H7 (cell line): ENCODE measurements around the gene TMEM176A. TPM values are rescaled to one million over a fixed set of nuclear protein-coding genes. Genes with fewer than 3 reads are reported as not detected.
A peak's percentile ranks its signal among the peaks of the same experiment; 100 is the strongest.

Experiments used
- DNase-seq: peaks from one replicate; pipeline ENCODE4 v3.0.0; 2012
- H3K27me3 ChIP-seq: 2 replicates; pipeline ENCODE4 v1.6.0; 2011; ENCODE audit warnings: mild to moderate bottlenecking, low read length; ENCODE audit not compliant: control insufficient read depth, insufficient read depth
- H3K36me3 ChIP-seq: replicated peaks from 2 replicates; pipeline ENCODE4 v1.5.1; 2011; ENCODE audit warnings: low read length; ENCODE audit not compliant: control insufficient read depth, insufficient read depth
- H3K4me3 ChIP-seq: 2 replicates; pipeline ENCODE4 v1.5.1; 2011; ENCODE audit warnings: low read depth, mild to moderate bottlenecking, control low read depth, low read length, moderate library complexity; ENCODE audit not compliant: insufficient read depth
- total RNA-seq: library from RNA; depleted of rRNA; stranded (reverse); fragments of >200 nt; shearing (Covaris generic); gene quantifications from 2 replicates; pipeline ENCODE4 v1.2.3, GENCODE V29; 2014

TMEM176A gene
- total RNA-seq, 1 experiment from 2014 or later = not detected

GRCh38 chr7:150845421-150845861 is 44.9 kb downstream of the TMEM176A start:
- DNase-seq = no peak
- no peaks in the 10 kb centered on the region; the same call in 1 of the 2 replicates for H3K27me3 ChIP-seq
- no peak overlapping the region for H3K4me3 ChIP-seq

DNA sequence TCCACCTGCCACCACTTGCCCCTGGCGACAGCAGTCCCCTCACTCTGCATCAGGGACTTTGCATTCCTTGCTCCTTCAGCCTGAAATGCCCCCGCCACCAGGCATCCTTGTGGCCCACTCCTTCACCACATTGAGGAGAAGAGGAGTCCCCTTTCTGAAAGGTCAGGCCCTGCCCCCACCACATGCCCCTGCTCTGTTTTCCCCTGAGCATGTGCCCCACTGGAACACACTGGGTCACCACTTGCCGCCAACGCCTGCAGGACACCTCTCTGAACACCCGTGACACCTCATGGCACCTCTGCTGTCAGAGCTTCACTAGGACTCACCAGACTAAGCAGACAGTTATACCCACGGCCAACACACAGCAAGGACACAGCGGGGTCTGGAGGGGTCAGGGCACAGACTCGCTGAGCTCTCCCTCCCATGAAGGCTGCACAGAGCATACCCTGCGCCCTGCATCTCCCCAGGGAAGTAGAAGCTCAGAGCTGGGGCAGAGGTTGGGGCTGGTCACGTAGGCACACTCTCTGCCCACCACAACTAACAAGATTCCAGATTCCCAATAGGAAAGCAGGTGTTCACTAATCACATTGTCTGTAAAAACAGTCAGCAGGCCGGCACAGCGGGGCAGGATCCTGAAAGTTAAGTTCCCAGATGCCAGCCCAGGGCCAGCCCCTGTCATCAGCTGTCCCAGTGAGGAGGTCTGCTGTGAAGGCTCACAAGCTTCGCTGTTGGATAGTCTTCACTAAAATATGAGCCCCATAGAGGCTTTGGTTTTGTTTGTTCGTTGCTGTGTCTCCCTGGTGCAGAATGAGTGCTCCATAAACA is 45.9 kb downstream of the TMEM176A start:
- no peak for DNase-seq
- H3K36me3 ChIP-seq = no peaks in the 10 kb centered on the region
- H3K4me3 ChIP-seq = no peak overlapping the region
- H3K27me3 ChIP-seq = no peaks in the 10 kb centered on the region; the same call in 1 of the 2 replicates

More at GRCh38 chr7:150845421-150845861, 44.9 kb downstream of the TMEM176A start:
- no peaks in the 10 kb centered on the region for H3K36me3 ChIP-seq

DNA sequence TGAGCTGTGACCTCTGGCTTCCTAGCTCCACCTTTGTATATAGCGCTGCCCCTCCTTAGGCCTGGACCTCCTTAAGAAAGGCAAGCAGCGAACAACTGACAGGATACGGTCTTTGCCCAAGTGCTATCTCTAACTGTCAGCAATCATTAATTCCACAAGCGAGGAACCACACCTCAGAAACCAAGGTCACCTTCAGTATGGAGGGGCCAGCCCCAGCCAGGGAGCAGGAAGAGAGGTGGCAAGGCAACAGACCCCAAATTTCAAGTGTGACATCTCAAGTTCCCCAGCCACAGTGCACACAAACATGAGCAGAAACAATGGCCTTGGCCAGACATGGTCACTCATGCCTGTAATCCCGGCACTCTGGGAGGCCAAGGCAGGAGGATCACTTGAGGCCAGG is 47.0 kb downstream of the TMEM176A start:
- H3K27me3 ChIP-seq = no peaks in the 10 kb centered on the region; the same call in 1 of the 2 replicates

DNA sequence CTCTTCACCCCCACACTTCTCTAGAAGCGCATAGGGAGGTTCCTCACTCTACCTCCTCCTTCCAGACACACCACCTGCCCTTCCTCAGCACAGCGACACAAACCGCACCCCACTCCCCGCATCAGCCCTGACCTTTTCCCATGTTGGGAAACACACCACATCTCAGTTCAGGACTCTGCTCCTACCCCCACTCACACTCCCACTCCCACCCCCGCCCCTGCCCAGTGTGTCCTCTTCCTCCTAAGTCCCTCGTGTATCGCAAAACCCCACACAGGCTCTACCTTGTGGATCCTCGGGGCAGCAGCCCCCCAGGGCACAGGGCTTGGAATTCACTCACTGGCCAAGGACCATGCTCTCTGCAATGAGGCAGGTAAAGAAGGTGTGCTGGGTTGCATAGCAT is 47.5 kb downstream of the TMEM176A start:
- H3K4me3 ChIP-seq = no peak overlapping the region
- DNase-seq = no peak
- H3K36me3 ChIP-seq = no peaks in the 10 kb centered on the region
- no peaks in the 10 kb centered on the region; the same call in 1 of the 2 replicates for H3K27me3 ChIP-seq

More for the DNA sequence above, 47.0 kb downstream of the TMEM176A start:
- H3K4me3 ChIP-seq = no peak overlapping the region
- no peaks in the 10 kb centered on the region for H3K36me3 ChIP-seq
- DNase-seq = no peak

DNA sequence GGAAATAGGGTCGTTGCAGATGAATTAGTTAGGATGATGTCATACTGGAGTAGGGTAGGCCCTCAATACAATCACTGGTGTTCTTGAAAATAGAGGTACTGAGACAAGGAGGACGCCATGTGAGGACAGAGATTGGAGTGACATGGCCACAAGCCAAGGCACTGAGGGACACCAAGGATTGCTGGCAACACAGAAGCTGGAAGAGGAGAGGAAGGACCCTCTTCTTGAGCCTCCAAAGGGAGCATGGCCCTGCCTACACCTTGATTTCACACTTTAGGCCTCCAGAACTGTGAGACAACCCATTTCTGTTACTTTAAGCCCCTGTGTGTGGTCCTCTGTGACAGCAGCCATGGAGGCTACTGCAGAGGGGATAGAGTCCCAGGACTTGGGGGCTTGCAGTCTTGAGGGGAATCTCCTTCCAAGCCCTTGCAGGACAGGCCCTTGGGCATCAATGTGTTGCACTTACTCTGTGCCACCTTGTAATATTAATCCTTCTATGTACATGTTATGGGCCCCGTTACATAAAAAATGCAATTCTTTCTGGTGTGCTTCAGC is 48.1 kb downstream of the TMEM176A start:
- Histone ChIP-seq H3K36me3 (no peaks in the 10 kb centered on the region), H3K27me3 (no peaks in the 10 kb centered on the region; the same call in 1 of the 2 replicates), H3K4me3 (no peak overlapping the region)
- DNase-seq = no peak

DNA sequence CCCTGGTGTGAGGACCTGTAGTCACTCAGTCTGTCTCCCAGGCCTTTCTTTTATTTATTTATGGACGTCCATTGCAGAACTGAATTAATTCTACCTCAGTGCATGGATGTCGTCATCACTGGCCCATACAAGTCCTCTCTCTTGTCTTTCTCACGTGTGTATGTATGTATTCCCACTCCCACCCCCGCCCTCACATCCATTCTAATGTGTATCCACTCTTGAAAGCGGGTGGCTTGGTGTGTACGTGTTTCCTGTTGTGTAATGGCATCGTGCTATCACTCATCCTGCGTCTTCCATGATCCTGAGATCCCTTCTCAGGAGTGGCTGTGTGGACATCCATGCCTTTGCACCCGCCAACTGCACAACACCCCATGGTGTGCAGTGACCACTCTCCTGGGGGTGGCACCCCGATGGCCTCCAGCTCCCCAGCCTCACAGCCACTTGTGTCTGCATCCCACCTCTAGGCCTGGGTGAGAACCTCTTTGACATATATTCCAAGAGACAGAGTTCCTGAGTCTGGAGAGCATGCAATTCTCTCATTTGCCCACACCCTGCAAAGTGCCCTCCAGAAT is 48.7 kb downstream of the TMEM176A start:
- no peak for DNase-seq
- Histone ChIP-seq H3K4me3 (no peak overlapping the region), H3K27me3 (no peaks in the 10 kb centered on the region; the same call in 1 of the 2 replicates), H3K36me3 (no peaks in the 10 kb centered on the region)

- no peaks in the 10 kb centered on the region; the same call in 1 of the 2 replicates for H3K27me3 ChIP-seq
- H3K4me3 ChIP-seq = no peak overlapping the region
- H3K36me3 ChIP-seq = no peaks in the 10 kb centered on the region
- no peak for DNase-seq
Observed at GRCh38 chr7:150850273-150850672, 49.7 kb downstream of the TMEM176A start.

DNA sequence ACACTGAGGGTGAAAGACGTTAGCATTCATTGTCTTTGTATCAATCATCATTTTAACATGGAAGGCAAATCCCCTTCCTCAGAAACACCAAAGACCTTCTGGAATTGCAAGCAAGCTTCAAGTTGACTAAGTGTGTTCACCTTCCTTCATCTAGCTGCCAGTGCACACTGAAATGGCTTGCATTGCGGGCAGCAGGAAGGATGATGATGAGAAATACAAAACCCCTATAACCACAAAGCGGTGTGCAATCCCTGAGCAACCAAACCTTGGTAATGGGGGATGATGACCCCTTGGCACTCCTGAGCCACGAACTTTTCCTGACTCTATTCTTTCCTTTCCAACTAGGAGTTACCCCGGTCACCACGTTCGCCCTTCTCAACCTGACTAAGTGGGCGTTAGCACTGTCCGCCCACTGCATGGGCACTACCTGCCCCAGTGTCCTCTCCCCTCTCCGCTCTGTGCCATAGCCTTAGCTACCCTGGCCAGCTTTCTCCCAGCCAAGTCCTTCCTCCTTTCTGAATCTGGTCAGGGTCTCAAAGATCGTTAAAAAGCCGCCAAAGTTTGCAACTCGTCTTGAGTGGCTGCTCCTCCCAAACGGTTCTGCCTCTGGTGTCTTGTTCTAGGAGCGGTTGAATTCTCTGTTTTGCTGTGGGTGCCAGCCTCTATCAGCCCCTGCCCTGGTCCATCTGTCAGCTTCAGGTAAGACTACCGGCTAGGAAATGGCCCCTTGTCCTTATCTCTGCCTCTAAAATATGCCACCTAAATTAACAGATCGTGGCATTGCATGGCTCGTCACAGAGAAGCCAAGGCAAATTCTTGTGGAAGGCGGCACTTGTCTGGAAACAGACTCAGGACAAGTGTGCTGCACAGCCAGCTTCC is 51.2 kb downstream of the TMEM176A start:
- no peak overlapping the region for H3K4me3 ChIP-seq
- H3K36me3 ChIP-seq = no peaks in the 10 kb centered on the region
- no peak for DNase-seq
- no peaks in the 10 kb centered on the region; the same call in 1 of the 2 replicates for H3K27me3 ChIP-seq

GRCh38 chr7:150852371-150852905 is 51.9 kb downstream of the TMEM176A start, which contains the start of gene AOC1:
Gene AOC1, plus strand, starts transcription at chr7:150852517. Its CDS starts 3,954 bp downstream, at chr7:150856471.
- no peaks in the 10 kb centered on the region; the same call in 1 of the 2 replicates for H3K27me3 ChIP-seq
- no peak within 1 kb of the TSS for H3K4me3 ChIP-seq
- peak; percentile 66 for DNase-seq
- no peaks in the 10 kb centered on the region for H3K36me3 ChIP-seq

DNA sequence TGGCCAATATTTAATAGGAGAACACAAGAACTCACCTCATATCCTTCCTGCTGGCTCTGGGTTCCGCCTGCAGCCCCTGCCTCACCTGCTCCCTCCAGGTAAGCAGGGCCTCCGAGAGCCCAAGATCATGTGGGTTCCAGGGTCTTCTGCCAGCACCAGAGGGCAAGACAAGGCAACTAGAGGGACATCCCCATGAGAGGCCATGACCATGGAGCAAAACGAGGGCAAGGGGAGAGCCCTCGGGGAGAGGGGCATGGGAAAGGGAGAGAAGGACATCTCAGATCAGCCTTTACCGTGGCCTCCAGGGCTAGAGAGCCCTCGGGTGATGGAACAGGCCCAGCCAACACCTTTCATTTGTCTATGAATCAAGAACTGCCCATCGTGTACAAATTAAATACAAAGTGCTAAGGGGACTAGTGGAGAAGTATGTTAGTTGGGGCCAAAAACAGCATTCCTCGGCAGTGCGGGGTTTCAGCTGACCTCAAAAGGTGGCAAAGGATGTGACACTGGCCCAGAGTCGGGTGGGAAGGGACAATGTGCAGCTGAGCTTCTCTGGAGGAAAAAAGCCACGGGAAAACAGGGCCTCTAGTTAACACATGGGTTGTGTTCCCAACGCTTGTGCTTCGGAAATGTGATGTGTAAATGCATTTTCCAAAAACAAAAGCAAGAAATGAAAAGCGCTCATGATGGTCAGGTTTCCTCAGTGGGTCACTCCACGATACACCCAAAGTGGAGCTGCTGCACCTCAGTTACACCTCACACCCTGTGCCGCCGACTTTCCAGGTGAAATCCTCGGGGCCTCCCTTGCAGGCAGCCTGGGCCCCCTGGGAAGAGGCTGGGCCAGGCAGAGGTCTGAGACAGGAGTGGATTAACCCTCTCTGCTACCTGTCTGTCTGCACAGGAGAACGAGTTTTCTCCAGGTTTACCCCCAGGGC is 53.8 kb downstream of the TMEM176A start:
- peak; percentile 36 for DNase-seq
- no peak overlapping the region for H3K4me3 ChIP-seq
- H3K27me3 ChIP-seq = no peaks in the 10 kb centered on the region; the same call in 1 of the 2 replicates
- H3K36me3 ChIP-seq = no peaks in the 10 kb centered on the region
